ENCODE results near the gene PHYKPL.

Gene PHYKPL

DNA sequence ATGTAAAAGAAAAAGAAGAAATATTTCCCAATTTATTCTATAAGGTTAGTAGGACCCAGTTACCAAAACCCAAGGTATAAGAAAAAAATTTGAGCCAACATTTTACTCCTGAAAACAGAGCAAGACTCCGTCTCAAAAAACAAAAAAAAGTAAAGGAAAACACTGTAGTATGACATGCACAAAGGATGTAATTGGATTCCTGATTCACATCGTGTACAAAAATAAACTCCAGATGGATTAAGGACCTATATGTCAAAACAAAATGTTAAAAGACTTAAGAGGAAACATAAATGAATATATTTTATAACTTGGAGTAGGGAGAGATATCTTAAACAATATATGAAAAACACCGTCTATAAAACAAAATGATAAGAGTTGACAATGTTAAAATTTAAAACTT, 13.8 kb downstream of the PHYKPL start:
- DNase-seq (ENCODE audit: low read depth, low spot score), result no peak
- Histone ChIP-seq H3K4me3 (no peak overlapping the region), H3K9me3 (ENCODE audit: low read depth, low read length) (no peaks in the 10 kb centered on the region), H3K9ac (ENCODE audit: insufficient read length) (no peak overlapping the region), H3K27ac (peak overlapping the region; percentile 60), H3K36me3 (ENCODE audit: insufficient read depth, low read length) (peaks cover 35% of the 10 kb centered on the region)
- TF ChIP-seq FOXP2 (optimal IDR thresholded peaks at IDR 0.05; ENCODE audit: control extremely low read depth, extremely low read length, insufficient read depth), result no peak
- no peak for TF ChIP-seq POLR2AphosphoS5 (IDR thresholded peaks at IDR 0.05; ENCODE audit: borderline replicate concordance, low read depth, low read length)
- no peak for TF ChIP-seq EZH2 (IDR thresholded peaks at IDR 0.05)

DNA sequence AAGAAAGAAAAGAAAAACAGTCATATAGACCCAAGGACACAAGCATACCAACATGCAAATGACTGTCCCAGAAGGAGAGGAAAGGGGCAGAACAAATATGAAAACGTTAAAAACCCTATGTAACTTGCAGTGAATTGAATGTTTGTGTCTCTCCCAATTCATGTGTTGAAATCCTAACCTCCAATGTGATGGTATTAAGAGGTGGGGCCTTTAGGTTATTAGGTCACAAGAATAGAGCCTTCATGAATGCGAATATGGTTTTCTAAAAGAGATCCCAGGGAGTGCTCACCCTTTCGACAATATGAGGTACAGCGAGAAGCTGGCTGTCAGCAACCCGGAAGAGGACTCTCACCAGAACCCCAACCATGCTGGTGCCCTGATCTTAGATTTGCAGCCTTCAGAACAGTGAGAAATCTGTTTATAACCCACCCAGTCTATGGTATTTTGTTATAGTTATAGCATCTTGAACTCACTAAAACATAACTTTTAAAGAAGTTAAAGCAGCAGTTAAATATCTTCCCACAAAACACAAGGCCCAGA, 14.3 kb downstream of the PHYKPL start:
- Histone ChIP-seq H3K4me3 (no peak overlapping the region), H3K9me3 (ENCODE audit: low read depth, low read length) (no peaks in the 10 kb centered on the region), H3K36me3 (ENCODE audit: insufficient read depth, low read length) (peaks cover 40% of the 10 kb centered on the region), H3K27ac (peak overlapping the region; percentile 60), H3K9ac (ENCODE audit: insufficient read length) (no peak overlapping the region)
- no peak for DNase-seq (ENCODE audit: low read depth, low spot score)
- TF ChIP-seq FOXP2 (optimal IDR thresholded peaks at IDR 0.05; ENCODE audit: control extremely low read depth, extremely low read length, insufficient read depth), result no peak
- TF ChIP-seq POLR2AphosphoS5 (IDR thresholded peaks at IDR 0.05; ENCODE audit: borderline replicate concordance, low read depth, low read length), result no peak
- TF ChIP-seq EZH2 (IDR thresholded peaks at IDR 0.05), result no peak

DNA sequence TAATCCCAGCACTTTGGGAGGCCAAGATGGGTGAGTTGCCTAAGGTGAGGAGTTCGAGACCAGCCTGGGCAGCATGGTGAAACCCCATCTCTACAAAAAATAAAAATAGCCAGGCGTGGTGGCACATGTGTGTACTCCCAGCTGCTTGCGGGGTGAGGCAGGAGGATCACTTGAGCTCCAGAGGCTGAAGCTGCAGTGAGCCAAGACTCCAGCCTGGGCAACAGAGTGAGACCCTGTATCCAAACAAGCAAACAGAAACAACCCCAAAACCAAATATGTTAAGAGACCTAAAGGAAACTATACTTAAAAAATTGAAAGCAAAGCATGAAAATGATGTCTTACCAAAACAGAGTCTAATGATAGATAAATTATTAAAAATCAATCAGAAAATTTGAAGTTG, 15.8 kb downstream of the PHYKPL start:
- H3K9ac ChIP-seq (ENCODE audit: insufficient read length), result no peak overlapping the region
- H3K36me3 ChIP-seq (ENCODE audit: insufficient read depth, low read length), result peaks cover 56% of the 10 kb centered on the region
- H3K9me3 ChIP-seq (ENCODE audit: low read depth, low read length), result no peaks in the 10 kb centered on the region
- H3K4me3 ChIP-seq, result no peak overlapping the region
- H3K27ac ChIP-seq, result no peak overlapping the region
- DNase-seq (ENCODE audit: low read depth, low spot score), result no peak
- TF ChIP-seq POLR2AphosphoS5 (IDR thresholded peaks at IDR 0.05; ENCODE audit: borderline replicate concordance, low read depth, low read length), result no peak
- no peak for TF ChIP-seq FOXP2 (optimal IDR thresholded peaks at IDR 0.05; ENCODE audit: control extremely low read depth, extremely low read length, insufficient read depth)
- TF ChIP-seq EZH2 (IDR thresholded peaks at IDR 0.05), result no peak

DNA sequence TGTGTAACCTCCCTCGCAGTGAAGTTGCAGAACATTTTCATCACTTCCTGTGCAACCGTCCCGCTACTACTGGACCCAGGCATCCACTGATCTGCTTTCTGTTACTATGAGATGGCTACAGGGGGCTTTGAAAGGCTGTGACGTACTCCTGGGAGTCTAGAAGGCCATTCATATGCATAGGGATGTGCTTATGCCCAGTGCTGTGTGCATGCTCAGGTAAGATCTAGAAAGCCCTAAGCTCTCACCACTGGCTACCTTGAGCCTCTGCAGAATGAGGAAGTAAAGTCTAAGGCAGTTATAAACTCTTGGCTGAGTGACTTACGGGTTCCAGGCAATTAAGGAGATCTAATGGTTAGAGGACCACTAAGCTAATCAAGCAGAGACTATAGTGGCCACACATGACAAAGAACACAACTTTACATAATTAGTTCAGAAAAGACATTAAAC, 16.5 kb downstream of the PHYKPL start:
- Histone ChIP-seq H3K9ac (ENCODE audit: insufficient read length) (no peak overlapping the region), H3K9me3 (ENCODE audit: low read depth, low read length) (no peaks in the 10 kb centered on the region), H3K4me3 (no peak overlapping the region), H3K27ac (0 out of 2 replicates have a peak overlapping the region, but pooled peaks have one; percentile 12), H3K36me3 (ENCODE audit: insufficient read depth, low read length) (peaks cover 62% of the 10 kb centered on the region)
- no peak for TF ChIP-seq EZH2 (IDR thresholded peaks at IDR 0.05)
- DNase-seq (ENCODE audit: low read depth, low spot score), result no peak

DNA sequence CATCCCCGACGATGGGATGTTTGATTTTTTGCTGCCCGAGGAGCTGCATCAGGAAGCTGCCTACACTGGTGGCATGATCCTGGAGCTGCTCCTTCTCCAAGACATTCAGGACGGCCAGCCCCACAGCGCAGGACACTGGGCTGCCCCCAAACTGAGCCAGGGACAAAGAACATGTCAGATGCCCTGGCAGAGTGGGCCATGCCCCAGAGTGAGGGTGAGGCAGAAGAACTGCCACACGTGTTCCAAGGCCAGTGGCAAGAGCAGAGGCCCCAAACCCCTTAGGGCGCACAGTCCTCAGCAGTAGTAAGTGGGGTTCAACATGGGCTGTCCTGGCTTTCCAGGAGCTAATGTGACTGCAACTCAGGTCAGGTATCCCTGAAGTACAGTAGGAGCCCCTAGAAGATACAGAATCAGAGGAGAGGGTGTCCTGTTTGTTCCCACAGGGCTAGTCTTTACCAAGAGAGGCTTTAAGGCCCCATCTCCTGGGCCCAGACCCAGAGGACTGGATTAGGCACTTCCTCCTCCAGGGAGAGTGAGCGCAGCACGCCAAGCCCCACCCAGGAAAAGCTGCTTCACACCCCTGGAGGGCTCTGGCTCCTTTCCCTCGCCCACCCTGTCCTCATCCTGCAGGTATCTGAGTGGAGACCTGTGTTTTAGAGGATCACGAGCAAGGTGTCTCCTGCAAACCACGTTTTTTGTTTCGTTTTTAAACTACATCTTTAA, 17.2 kb downstream of the PHYKPL start:
- Histone ChIP-seq H3K9me3 (ENCODE audit: low read depth, low read length) (no peaks in the 10 kb centered on the region), H3K36me3 (ENCODE audit: insufficient read depth, low read length) (peaks cover 69% of the 10 kb centered on the region), H3K27ac (no peak overlapping the region), H3K4me3 (no peak overlapping the region), H3K9ac (ENCODE audit: insufficient read length) (no peak overlapping the region)
- TF ChIP-seq FOXP2 (optimal IDR thresholded peaks at IDR 0.05; ENCODE audit: control extremely low read depth, extremely low read length, insufficient read depth), result no peak
- no peak for DNase-seq (ENCODE audit: low read depth, low spot score)

DNA sequence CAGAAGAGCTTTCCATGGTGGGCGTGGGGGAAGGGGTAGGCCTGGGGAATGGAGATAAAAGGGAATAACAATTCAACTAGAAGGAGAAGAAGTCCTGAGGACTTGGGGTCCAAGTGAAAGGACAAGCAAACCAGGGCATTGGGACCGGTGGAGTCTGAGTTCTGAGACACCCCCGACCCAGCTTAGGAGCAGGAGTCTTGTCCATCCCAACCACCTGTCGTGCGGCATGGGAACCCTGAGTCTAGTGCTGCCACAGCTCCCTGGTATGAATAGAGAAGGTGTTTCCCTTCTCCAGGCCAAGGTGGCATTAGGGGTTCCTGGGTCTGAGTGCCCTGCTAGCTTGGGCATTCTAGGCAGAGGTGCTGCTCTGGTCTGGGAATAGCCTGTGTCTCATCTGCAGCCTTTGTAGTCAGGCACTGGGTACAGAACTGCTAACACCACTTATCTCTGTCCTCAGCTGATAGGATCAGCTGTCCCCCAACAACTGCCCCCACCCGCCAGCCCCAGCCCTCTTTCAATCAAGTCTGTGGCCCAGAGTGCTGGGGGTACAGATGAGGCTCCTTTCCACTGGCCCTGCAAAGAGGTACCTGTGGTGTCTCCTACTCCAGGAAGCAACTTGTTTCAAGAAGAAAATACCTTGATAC, 18.3 kb downstream of the PHYKPL start:
- no peak overlapping the region for H3K27ac ChIP-seq
- H3K9me3 ChIP-seq (ENCODE audit: low read depth, low read length), result no peaks in the 10 kb centered on the region
- TF ChIP-seq EZH2 (IDR thresholded peaks at IDR 0.05) (no peak), POLR2AphosphoS5 (IDR thresholded peaks at IDR 0.05; ENCODE audit: borderline replicate concordance, low read depth, low read length) (no peak), FOXP2 (optimal IDR thresholded peaks at IDR 0.05; ENCODE audit: control extremely low read depth, extremely low read length, insufficient read depth) (no peak)
- no peak overlapping the region for H3K9ac ChIP-seq (ENCODE audit: insufficient read length)
- DNase-seq (ENCODE audit: low read depth, low spot score), result no peak
- no peak overlapping the region for H3K4me3 ChIP-seq
- H3K36me3 ChIP-seq (ENCODE audit: insufficient read depth, low read length), result peaks cover 80% of the 10 kb centered on the region

DNA sequence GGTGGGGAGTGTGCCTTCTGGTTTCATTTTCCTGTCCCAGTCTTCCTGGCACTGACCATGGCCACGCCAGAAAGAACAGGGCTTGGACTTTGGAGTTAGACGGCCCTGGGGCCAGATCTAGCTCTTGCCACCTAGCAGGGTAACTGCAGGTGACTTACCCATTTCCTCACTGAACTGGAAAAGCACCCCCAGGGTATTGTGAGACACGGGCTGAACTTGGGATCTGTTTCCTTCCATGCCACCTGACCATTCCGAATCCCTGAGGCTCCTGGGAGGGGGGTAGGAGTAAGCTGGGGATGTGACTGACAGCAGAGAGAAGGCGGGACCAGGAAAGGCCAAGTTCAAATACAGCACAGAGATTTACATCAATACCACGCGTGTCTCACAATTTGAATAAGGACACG, 18.9 kb downstream of the PHYKPL start:
- H3K4me3 ChIP-seq, result no peak overlapping the region
- peaks cover 86% of the 10 kb centered on the region for H3K36me3 ChIP-seq (ENCODE audit: insufficient read depth, low read length)
- no peak overlapping the region for H3K9ac ChIP-seq (ENCODE audit: insufficient read length)
- no peak for DNase-seq (ENCODE audit: low read depth, low spot score)
- H3K9me3 ChIP-seq (ENCODE audit: low read depth, low read length), result no peaks in the 10 kb centered on the region
- TF ChIP-seq EZH2 (IDR thresholded peaks at IDR 0.05) (no peak), FOXP2 (optimal IDR thresholded peaks at IDR 0.05; ENCODE audit: control extremely low read depth, extremely low read length, insufficient read depth) (no peak), POLR2AphosphoS5 (IDR thresholded peaks at IDR 0.05; ENCODE audit: borderline replicate concordance, low read depth, low read length) (no peak)
- H3K27ac ChIP-seq, result no peak overlapping the region

DNA sequence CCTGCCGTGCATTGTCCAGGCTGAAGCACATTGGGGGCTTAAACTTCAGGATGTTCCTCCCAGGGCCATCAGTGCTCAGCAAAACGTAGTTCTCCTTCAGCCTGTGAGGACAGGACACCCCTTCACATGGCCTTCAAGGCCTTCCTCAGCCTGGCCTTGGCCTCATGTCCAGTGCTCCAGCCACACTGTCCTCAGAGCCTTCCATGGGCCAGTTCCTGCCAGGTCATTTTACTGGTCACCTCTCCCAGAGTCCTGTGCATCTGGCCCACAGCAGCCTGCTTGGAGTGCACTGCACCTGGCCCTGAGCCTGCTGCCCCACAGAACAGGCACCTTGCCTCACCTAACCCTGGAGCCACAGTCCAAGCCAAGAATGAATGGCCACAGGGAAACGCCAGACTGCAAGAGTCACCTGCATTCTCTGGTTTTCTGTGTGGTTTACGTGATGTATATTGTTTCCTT, 19.6 kb downstream of the PHYKPL start:
- Histone ChIP-seq H3K4me3 (no peak overlapping the region), H3K27ac (no peak overlapping the region), H3K9ac (ENCODE audit: insufficient read length) (no peak overlapping the region), H3K9me3 (ENCODE audit: low read depth, low read length) (no peaks in the 10 kb centered on the region), H3K36me3 (ENCODE audit: insufficient read depth, low read length) (peaks cover 88% of the 10 kb centered on the region)
- no peak for DNase-seq (ENCODE audit: low read depth, low spot score)
- TF ChIP-seq POLR2AphosphoS5 (IDR thresholded peaks at IDR 0.05; ENCODE audit: borderline replicate concordance, low read depth, low read length) (peak; percentile 48; the same call in 1 of the 2 replicates), FOXP2 (optimal IDR thresholded peaks at IDR 0.05; ENCODE audit: control extremely low read depth, extremely low read length, insufficient read depth) (no peak), EZH2 (IDR thresholded peaks at IDR 0.05) (no peak)

Data from SK-N-MC (cell line).